Bronchial epithelial cell (primary cell): Measurements from ENCODE around the gene SYNE1. TPM values are rescaled to one million over a fixed set of nuclear protein-coding genes. Genes with fewer than 3 reads are reported as not detected.

Experiments
- DNase-seq: peaks from one replicate; pipeline ENCODE4 v3.0.0-alpha.2; 2010; ENCODE audit warnings: low read depth
- FAIRE-seq: peaks from 2 replicates; lab custom pipeline; 2011; peaks lifted over from hg19 to GRCh38; lab: Jason Lieb, UNC
- H3K27me3 ChIP-seq: 2 replicates; pipeline ENCODE4 v1.5.1; 2011; ENCODE audit warnings: low read length; ENCODE audit not compliant: control insufficient read depth, insufficient read depth
- H3K36me3 ChIP-seq: 2 replicates; pipeline ENCODE4 v1.5.1; 2011; ENCODE audit warnings: low read length; ENCODE audit not compliant: control insufficient read depth, insufficient read depth
- H3K4me3 ChIP-seq: 2 replicates; pipeline ENCODE4 v1.5.1; 2011; ENCODE audit warnings: mild to moderate bottlenecking, low read depth, low read length, control low read depth
- CTCF ChIP-seq: IDR thresholded peaks from 2 replicates; pipeline ENCODE4 v1.5.1; 2011; ENCODE audit warnings: mild to moderate bottlenecking, moderate library complexity, low read length, control low read depth, inconsistent platforms; ENCODE audit not compliant: insufficient read depth, severe bottlenecking
- total RNA-seq: library from RNA; depleted of rRNA; stranded (reverse); fragments of >200 nt; gene quantifications from 2 replicates; pipeline ENCODE4 v1.2.1, GENCODE V29; 2014

The SYNE1 gene
- total RNA-seq, 1 donor from 2014 or later = 15.8 TPM

- TF ChIP-seq CTCF = no peak
- Histone ChIP-seq H3K27me3 (no peaks in the 10 kb centered on the region), H3K4me3 (no peak overlapping the region), H3K36me3 (peaks cover 2% of the 10 kb centered on the region)
- DNase-seq = no peak
- FAIRE-seq = no peak
Measured at GRCh38 chr6:152221806-152222628, 415.1 kb downstream of the SYNE1 start.

GRCh38 chr6:152220786-152221185 is 416.4 kb downstream of the SYNE1 start:
- peaks cover 2% of the 10 kb centered on the region for H3K36me3 ChIP-seq
- H3K4me3 ChIP-seq = no peak overlapping the region
- FAIRE-seq = peak; percentile 60
- H3K27me3 ChIP-seq = no peaks in the 10 kb centered on the region
- no peak for DNase-seq
- TF ChIP-seq CTCF = no peak

DNA sequence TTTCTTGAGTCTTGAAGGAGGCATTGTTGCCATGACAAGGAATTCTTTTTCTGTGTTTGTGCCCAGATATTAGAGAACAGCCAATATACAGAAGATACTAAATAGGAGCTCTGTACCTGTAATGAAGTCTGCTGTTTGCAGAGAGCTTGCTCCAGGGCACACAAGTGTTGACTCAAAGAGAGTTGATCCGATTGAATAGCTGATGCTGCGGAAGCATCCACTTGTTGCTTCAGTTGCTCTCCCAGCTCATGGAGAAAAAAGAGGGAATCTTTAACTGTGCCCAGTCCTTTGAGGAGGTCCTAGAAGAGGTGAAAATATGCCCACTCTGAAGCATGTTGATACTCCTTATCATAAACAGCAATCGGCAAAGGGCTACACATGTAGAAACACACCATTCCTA is 418.3 kb downstream of the SYNE1 start:
- no peak for TF ChIP-seq CTCF
- no peak for FAIRE-seq
- DNase-seq = no peak
- Histone ChIP-seq H3K36me3 (peaks cover 2% of the 10 kb centered on the region), H3K4me3 (no peak overlapping the region), H3K27me3 (no peaks in the 10 kb centered on the region)

DNA sequence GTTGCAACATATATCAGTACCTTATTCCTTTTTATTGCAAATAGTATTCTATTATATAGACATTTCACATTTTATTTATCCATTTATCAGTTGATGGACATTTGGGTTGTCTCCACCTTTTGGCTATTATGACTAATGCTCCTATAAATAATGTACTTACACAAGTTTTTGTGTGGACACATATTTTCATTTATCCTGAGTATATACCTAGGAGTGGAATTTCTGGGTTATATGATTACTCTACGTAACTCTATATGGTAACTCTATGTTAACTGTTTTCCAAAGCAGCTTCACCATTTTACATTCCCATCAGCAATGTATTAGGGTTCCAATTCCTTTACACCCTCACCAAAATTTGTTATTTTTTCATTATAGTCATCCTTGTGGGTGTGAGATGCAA is 424.7 kb downstream of the SYNE1 start:
- no peaks in the 10 kb centered on the region for H3K36me3 ChIP-seq
- no peak overlapping the region for H3K4me3 ChIP-seq
- DNase-seq (no peak), FAIRE-seq (no peak)
- no peak for TF ChIP-seq CTCF
- H3K27me3 ChIP-seq = no peaks in the 10 kb centered on the region

DNA sequence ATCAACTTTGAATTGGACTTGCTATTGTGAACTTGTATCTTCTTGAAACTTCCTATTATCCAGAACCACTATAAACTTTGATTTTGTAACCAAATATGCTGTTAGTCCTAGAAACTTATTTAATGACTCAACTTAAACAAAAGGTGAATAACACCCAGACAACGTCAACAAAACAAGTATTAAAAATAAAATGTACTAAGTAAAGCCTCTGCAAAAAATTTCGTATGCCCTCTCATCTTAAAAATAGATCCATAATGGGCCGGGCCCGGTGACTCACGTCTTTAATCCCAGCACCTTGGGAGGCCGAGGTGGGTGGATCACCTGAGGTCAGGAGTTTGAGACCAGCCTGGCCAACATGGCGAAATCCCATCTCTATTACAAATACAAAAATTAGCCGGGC is 428.0 kb downstream of the SYNE1 start:
- no peak overlapping the region for H3K4me3 ChIP-seq
- peak; percentile 78 for DNase-seq
- no peaks in the 10 kb centered on the region for H3K36me3 ChIP-seq
- FAIRE-seq = no peak
- no peak for TF ChIP-seq CTCF
- H3K27me3 ChIP-seq = no peaks in the 10 kb centered on the region
